ENCODE measurements around the gene MRPL57. TPM values are rescaled to one million over a fixed set of nuclear protein-coding genes. Genes with fewer than 3 reads are reported as not detected.
"Not testable (repeated sequence)": the region's sequence is repeated elsewhere in the genome, so short reads cannot be mapped to it uniquely, and the experiment has no call there.

MRPL57 gene
- total and polyA plus RNA-seq, 5 donors, result 19.3 to 38.8 (median 24.0) TPM

GRCh38 chr13:21218351-21219035 lies 42.0 kb downstream of the MRPL57 start:
- Histone ChIP-seq H3K27ac (ENCODE audit: low read length) (no peak overlapping the region), H3K9me3 (ENCODE audit: control insufficient read depth, low read length) (no peaks in the 10 kb centered on the region), H3K27me3 (ENCODE audit: control insufficient read depth, insufficient read depth) (no peaks in the 10 kb centered on the region), H3K4me1 (ENCODE audit: control insufficient read depth, insufficient read depth, low read length) (no peaks in the 10 kb centered on the region), H3K4me3 (ENCODE audit: low read length) (no peak overlapping the region)
- DNase-seq (no peak), ATAC-seq (no peak)
- intact Hi-C loops (cut with DNase I), result no loop called here
- WGBS, result 64% methylated on average over 7 of the region's 7 CpGs

- ATAC-seq, result no peak
- no peaks in the 10 kb centered on the region for H3K27me3 ChIP-seq (ENCODE audit: control insufficient read depth, insufficient read depth)
- H3K9me3 ChIP-seq (ENCODE audit: control insufficient read depth, low read length), result no peaks in the 10 kb centered on the region
- 72% methylated on average over 3 of the region's 3 CpGs for WGBS
- DNase-seq, result no peak
- intact Hi-C loops (cut with DNase I), result no loop called here
- no peaks in the 10 kb centered on the region for H3K4me1 ChIP-seq (ENCODE audit: control insufficient read depth, insufficient read depth, low read length)
- no peak overlapping the region for H3K27ac ChIP-seq (ENCODE audit: low read length)
- H3K4me3 ChIP-seq (ENCODE audit: low read length), result no peak overlapping the region
Observed at GRCh38 chr13:21219036-21219381, 42.6 kb downstream of the MRPL57 start.

GRCh38 chr13:21219716-21220115 lies 43.3 kb downstream of the MRPL57 start:
- intact Hi-C loops (cut with DNase I); ATAC-seq: not testable (repeated sequence)

GRCh38 chr13:21221268-21221667 lies 44.8 kb downstream of the MRPL57 start:
- Histone ChIP-seq H3K9me3 (ENCODE audit: control insufficient read depth, low read length) (no peaks in the 10 kb centered on the region), H3K4me1 (ENCODE audit: control insufficient read depth, insufficient read depth, low read length) (no peaks in the 10 kb centered on the region), H3K27me3 (ENCODE audit: control insufficient read depth, insufficient read depth) (no peaks in the 10 kb centered on the region), H3K27ac (ENCODE audit: low read length) (no peak overlapping the region), H3K4me3 (ENCODE audit: low read length) (no peak overlapping the region)
- DNase-seq (no peak), ATAC-seq (no peak)
- intact Hi-C loops (cut with DNase I), result no loop called here

More at GRCh38 chr13:21219716-21220115, 43.3 kb downstream of the MRPL57 start:
- H3K9me3 ChIP-seq (ENCODE audit: control insufficient read depth, low read length); H3K4me3 ChIP-seq (ENCODE audit: low read length); H3K4me1 ChIP-seq (ENCODE audit: control insufficient read depth, insufficient read depth, low read length); H3K27ac ChIP-seq (ENCODE audit: low read length); H3K27me3 ChIP-seq (ENCODE audit: control insufficient read depth, insufficient read depth); DNase-seq: not testable (repeated sequence)
- 68% methylated on average over 3 of the region's 3 CpGs for WGBS

- intact Hi-C loops (cut with DNase I), result no loop called here
- Histone ChIP-seq H3K4me1 (ENCODE audit: control insufficient read depth, insufficient read depth, low read length) (no peaks in the 10 kb centered on the region), H3K4me3 (ENCODE audit: low read length) (no peak overlapping the region), H3K27me3 (ENCODE audit: control insufficient read depth, insufficient read depth) (no peaks in the 10 kb centered on the region), H3K27ac (ENCODE audit: low read length) (no peak overlapping the region), H3K9me3 (ENCODE audit: control insufficient read depth, low read length) (no peaks in the 10 kb centered on the region)
- WGBS, result 88% methylated on average over 6 of the region's 6 CpGs
- DNase-seq (no peak), ATAC-seq (no peak)
Observed at GRCh38 chr13:21225082-21225481, 48.6 kb downstream of the MRPL57 start.

- Histone ChIP-seq H3K4me3 (ENCODE audit: low read length) (no peak overlapping the region), H3K4me1 (ENCODE audit: control insufficient read depth, insufficient read depth, low read length) (no peaks in the 10 kb centered on the region), H3K9me3 (ENCODE audit: control insufficient read depth, low read length) (no peaks in the 10 kb centered on the region), H3K27me3 (ENCODE audit: control insufficient read depth, insufficient read depth) (no peaks in the 10 kb centered on the region), H3K27ac (ENCODE audit: low read length) (no peak overlapping the region)
- intact Hi-C loops (cut with DNase I), result no loop called here
- no peak for ATAC-seq
- 84% methylated on average over 17 of the region's 17 CpGs for WGBS
- no peak for DNase-seq
Observed at GRCh38 chr13:21225841-21226581, 49.6 kb downstream of the MRPL57 start.

- Histone ChIP-seq H3K4me3 (ENCODE audit: low read length) (no peak overlapping the region), H3K9me3 (ENCODE audit: control insufficient read depth, low read length) (no peaks in the 10 kb centered on the region), H3K27ac (ENCODE audit: low read length) (no peak overlapping the region), H3K4me1 (ENCODE audit: control insufficient read depth, insufficient read depth, low read length) (no peaks in the 10 kb centered on the region), H3K27me3 (ENCODE audit: control insufficient read depth, insufficient read depth) (no peaks in the 10 kb centered on the region)
- no peak for DNase-seq
- ATAC-seq, result no peak
- 95% methylated on average over 7 of the region's 7 CpGs for WGBS
- intact Hi-C loops (cut with DNase I), result no loop called here
Observed at GRCh38 chr13:21227917-21228316, 51.5 kb downstream of the MRPL57 start.

Other genes with a start within 250 kb of the MRPL57 start
- gene LATS2, start 115.1 kb upstream of the MRPL57 start, total RNA-seq, result 10 to 100 TPM; 22.1 to 36.7 (median 23.6) TPM
- 10.5 TPM for gene LATS2, start 115.1 kb upstream of the MRPL57 start, polyA plus RNA-seq
- 100 to 1,000 TPM; 226 to 263 (median 251) TPM for gene SAP18, start 36.5 kb upstream of the MRPL57 start, total RNA-seq
- 104 TPM for gene SAP18, start 36.5 kb upstream of the MRPL57 start, polyA plus RNA-seq
- gene SKA3, start 106 bp upstream of the MRPL57 start, total RNA-seq, result under 1 TPM in 3 of 4 donors, not detected in 1; 0.23 to 0.91 (median 0.68) TPM
- gene SKA3, start 106 bp upstream of the MRPL57 start, polyA plus RNA-seq, result 0.07 TPM

Measured in right cardiac atrium (tissue), 5 donors.